ENCODE measurements around the gene HRH3.

HRH3 gene

DNA sequence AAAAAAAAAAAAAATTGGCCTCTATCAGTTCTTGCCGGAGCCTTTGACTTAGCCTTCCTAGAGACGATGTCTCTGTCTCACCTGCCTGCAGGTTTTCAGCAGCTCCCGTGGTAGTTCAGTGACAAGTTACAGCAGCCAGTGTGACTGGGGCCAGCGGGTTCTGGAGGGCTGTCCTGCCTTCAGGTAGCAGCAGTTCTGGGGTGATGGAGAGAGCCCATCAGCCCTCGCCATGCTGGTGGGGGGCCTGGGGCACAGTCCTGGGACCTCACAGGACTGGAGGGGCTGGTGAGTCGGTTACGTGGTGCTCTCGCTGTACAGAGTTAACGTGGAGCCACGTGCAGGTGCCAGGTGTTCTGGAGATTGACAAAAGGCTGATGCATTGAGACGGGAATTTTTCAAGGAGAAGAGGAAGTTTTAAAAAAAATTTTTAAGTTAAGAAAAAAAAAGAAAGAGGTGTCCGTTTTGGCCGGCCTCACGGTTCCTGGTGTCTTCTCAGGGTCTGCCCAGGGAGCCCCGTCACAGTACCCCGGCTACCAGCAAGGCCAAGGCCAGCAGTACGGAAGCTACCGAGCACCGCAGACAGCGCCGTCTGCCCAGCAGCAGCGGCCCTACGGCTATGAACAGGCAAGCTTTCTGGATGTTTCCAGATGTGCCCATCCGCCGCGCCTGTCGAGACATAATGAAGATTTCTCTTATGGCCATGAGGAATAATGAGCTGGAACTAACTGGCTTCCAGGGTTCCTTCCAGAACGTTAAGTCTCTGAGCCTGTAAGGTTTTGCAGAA is 45.9 kb downstream of the HRH3 start:
- no peak for DNase-seq

DNA sequence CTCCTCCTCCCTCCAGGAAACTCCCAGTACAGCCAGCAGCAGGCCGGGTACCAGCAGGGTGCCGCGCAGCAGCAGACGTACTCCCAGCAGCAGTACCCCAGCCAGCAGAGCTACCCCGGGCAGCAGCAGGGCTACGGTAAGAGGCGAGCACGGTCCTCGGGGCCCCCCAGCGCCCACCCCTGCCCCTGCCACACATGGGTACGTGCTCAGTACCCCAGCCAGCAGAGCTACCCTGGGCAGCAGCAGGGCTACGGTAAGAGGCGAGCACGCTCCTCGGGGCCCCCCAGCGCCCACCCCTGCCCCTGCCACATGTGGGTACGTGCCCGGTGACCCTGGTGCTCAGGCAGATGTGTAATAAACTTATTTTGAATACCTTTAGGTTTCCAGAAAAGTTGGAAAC is 47.4 kb downstream of the HRH3 start:
- DNase-seq, result no peak

DNA sequence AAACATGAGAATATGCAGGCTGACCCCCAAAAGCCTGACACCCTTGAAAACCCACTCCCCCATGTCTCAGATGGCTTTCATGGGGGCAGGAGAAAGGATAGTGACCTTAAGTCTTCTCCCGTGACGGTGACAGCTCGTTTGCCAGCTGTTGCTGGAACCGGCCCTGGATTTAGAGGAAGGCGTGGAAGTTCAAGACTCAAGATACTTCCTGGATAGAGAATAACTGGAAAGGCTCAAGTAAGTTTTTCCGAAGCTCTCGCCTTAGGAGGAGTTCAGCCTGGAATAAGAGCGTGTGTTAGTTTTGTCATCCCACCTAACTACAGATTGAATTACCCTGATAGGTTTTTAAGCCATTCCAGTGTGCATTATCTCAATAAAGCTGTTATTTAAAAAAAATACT is 48.8 kb downstream of the HRH3 start:
- no peak for DNase-seq

DNA sequence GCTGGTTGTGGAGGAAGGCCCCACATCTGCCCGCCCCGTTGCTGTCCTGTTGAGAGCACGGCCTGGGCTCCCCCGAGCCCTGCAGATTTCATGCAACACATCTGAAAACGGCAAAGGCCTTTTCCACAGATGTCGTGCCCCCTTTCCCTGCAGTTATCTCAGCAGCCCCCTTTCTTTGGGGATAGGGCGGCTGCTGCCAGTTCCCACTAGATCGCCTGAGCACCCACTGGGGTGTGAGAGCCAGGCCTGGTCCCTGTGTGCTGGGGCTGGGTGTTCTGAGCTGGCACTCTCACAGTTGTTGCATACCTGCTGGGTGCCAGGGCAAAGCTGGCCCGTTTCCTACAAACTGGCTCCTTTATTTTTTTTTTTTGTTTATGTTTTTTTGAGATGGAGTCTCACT is 49.5 kb downstream of the HRH3 start:
- no peak for DNase-seq

DNA sequence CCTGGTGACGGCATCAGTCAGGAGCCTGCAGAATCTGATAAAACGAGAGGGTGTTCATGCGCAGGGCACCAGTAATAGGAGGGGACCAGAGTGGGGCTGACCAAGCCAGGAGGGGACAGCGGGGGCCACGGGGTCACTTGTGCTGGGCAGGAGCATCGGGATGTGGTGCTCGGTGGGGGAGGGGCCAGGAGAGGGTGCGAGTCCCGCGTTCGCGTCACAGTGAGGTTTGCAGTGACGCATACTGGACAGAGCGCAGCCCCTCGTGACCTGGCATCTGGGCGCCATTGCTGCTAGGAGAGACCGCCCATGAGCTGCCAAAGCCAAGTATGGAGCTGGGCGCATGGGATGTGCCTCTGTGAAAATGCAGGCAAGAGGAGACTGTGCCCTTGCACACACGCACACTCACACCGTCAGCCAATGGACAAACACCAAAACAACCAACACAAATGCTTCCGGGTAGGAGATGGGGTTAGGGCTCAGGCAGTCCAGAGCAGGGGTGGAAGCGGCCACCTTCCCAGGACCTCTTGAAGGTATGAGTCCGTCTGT is 51.1 kb downstream of the HRH3 start:
- DNase-seq, result no peak

DNA sequence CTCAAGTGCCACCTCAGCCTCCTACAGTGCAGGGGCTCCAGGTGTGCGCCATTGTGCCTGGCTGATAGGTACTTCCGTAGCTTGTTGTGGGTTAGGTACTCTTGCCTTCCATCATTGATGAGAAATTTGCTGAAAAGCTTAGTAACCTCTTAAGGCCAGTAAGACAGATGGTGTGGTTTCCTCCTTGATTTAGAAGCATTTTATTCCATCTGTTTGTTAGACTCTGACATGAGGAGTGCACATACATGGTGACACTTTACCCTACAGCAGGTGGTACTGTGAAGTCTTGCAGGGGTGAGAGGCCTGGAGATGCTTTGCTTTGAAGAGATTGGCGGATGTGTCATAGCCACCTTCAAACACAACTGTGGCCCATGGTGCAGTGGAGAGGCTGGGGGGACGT is 52.0 kb downstream of the HRH3 start:
- no peak for DNase-seq

DNA sequence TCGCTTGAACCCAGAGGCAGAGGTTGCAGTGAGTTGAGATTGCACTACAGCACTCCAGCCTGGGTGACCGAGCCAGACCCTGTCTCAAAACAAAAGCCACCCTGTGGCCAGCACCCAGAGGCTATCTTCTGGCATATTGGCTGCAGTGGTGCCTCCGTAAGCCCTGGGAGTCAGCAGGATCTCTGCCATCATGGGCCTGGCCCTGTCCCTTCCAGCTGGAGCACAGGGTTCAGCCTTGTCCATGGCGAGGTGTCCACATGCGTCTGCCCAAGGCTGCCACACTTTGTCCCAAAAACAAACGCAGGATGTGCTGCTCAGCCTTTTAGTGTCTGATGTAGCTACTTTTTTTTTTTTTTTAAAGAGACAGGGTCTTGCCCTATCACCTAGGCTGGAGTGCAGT is 52.6 kb downstream of the HRH3 start:
- DNase-seq, result no peak

DNA sequence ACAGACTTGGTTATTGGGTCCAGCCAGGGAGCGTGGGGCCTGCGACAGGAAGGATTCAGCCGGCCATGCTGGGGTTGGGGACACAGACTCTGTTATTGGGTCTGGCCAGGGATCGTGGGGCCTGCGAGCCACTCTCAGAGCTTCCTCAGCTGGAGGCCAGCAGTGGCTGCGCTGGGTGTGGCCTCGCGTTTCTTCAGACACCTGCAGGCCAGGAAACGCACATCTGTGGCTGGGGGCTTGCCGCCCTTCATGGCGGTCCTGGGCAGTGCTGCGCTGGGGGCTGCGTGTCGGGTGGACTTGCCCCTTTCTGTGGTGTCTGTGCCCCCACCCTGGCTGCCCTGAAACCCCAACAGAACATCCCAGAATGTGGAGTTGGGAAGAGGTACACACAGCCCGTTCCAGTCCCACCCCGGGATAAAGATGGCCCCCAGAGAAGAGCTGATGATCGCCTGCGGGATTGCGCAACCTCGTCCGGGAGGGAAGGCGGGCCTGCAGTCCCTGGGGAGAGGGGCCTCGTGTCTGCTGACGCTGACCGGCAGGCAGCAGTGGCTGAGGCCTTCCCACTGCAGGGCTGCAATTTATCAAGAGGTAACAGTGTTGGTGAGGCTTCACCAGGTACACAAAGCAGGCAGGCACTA is 54.2 kb downstream of the HRH3 start:
- DNase-seq, result no peak
